Activated CD4-positive, alpha-beta T cell treated with anti-CD3 and anti-CD28 coated beads for 36 hours (primary cell): ENCODE measurements around the gene WDR77. TPM values are rescaled to one million over a fixed set of nuclear protein-coding genes. Genes with fewer than 3 reads are reported as not detected.

Experiments used
- ATAC-seq: fragments of 200-7000 bp; cut with Tn5 transposase; one replicate; pipeline ENCODE4 v1.10.0; 2021; ENCODE audit warnings: mild to moderate bottlenecking, moderate library complexity
- CTCF ChIA-PET: fragments of 350-600 bp; sonication (Branson Sonifier 250); formaldehyde crosslinking; loops from one replicate; lab custom pipeline; 2021; ENCODE audit warnings: antibody characterized with exemption; lab: Charles Lee
- POLR2A ChIA-PET: fragments of 350-600 bp; sonication (Branson Sonifier 250); formaldehyde crosslinking; loops from one replicate; lab custom pipeline; 2021; ENCODE audit warnings: antibody characterized with exemption, inconsistent platforms; lab: Charles Lee
- DNase-seq: peaks from one replicate; pipeline ENCODE4 v3.0.0-alpha.2; 2020
- H3K27ac Mint-ChIP-seq: one replicate; pipeline ENCODE4 v1.8.0; 2021; ENCODE audit warnings: mixed read lengths
- H3K27me3 Mint-ChIP-seq: one replicate; pipeline ENCODE4 v1.8.0; 2021; ENCODE audit warnings: mixed read lengths
- H3K36me3 Mint-ChIP-seq: one replicate; pipeline ENCODE4 v1.8.0; 2021; ENCODE audit warnings: low read depth, mixed read lengths
- H3K4me1 Mint-ChIP-seq: one replicate; pipeline ENCODE4 v1.8.0; 2021; ENCODE audit warnings: mixed read lengths
- H3K4me3 Mint-ChIP-seq: one replicate; pipeline ENCODE4 v1.8.0; 2021; ENCODE audit warnings: mild to moderate bottlenecking, moderate library complexity, mixed read lengths
- H3K9me3 Mint-ChIP-seq: one replicate; pipeline ENCODE4 v1.8.0; 2021; ENCODE audit warnings: low read depth, mixed read lengths
- intact Hi-C, 2 experiments: fragments of 100-400 bp; cut with DNase I in 1 of 2; cut with micrococcal nuclease in 1 of 2; formaldehyde crosslinking; loops; one replicate each; pipeline versions ENCODE4 v1.14.2 to v1.15.1; 2022 to 2024; cut with DNase I, micrococcal nuclease
- total RNA-seq, 2 experiments: library from RNA; stranded (reverse); gene quantifications; one replicate each; pipeline ENCODE4 v1.2.3, GENCODE V29; 2021

The WDR77 gene
- total RNA-seq, 2 experiments from 2014 or later: 42.5 to 53.6 TPM

DNA sequence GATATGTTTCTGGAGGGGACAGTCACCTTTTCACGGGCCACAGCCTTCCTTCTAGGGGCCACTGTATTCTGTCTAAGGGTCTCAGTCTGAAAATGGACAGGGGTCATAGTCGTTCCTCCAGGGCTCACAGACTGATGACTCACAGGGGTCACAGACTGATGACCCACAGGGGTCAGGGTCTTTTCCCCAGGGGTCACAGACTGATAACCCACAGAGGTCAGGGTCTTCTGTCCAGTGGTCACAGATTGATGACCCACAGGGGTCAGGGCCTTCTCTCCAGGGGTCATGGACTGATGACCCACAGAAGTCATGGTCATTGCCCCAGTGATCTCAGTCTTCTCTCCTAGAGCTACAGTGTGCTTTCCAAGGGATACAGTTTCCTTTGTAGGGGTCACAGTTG, 34.3 kb downstream of the WDR77 start:
- Mint-ChIP-seq H3K4me1 (no peaks in the 10 kb centered on the region), H3K36me3 (peaks cover 7% of the 10 kb centered on the region), H3K27ac (no peak overlapping the region), H3K4me3 (no peak overlapping the region), H3K9me3 (no peaks in the 10 kb centered on the region), H3K27me3 (no peaks in the 10 kb centered on the region)
- ATAC-seq: no peak
- POLR2A ChIA-PET: no interaction called here
- intact Hi-C loops: no loop called here
- no peak for DNase-seq
- CTCF ChIA-PET: interaction anchor here (3.1 kb wide), 1 partner anchor 13 kb away, joined by 20 read pairs; no protein-coding TSS in a partner anchor

DNA sequence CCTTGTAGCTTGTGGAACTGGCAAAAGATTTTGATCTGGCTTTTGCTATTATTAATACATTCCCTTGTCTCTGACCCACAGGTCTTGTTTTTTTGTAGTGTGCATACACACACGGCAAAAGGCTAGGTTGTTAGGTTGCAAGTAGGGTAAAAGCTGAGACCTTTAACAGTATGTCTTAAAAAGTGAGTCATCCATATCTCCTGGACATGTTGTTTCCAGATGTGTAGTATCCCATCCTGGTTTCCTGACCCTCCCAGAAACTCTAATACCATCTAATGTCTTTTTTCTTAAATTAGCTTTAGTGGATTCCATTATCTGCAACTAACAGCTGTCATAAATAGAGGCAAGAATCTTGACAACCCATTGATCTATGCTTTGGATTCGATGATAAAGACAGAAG, 36.2 kb downstream of the WDR77 start:
- Mint-ChIP-seq H3K9me3 (no peaks in the 10 kb centered on the region), H3K27ac (no peak overlapping the region), H3K36me3 (peaks cover 3% of the 10 kb centered on the region), H3K4me3 (no peak overlapping the region), H3K27me3 (no peaks in the 10 kb centered on the region), H3K4me1 (no peaks in the 10 kb centered on the region)
- CTCF ChIA-PET: interaction anchor here (0.6 to 3.1 kb wide), 5 partner anchors 12 to 357 kb away, joined by 3 to 20 read pairs (median 3); no protein-coding TSS in a partner anchor
- DNase-seq (no peak), ATAC-seq (no peak)
- POLR2A ChIA-PET: interaction anchor here (0.9 kb wide), 1 partner anchor 12 kb away, joined by 3 read pairs; no protein-coding TSS in a partner anchor
- intact Hi-C loops: no loop called here

DNA sequence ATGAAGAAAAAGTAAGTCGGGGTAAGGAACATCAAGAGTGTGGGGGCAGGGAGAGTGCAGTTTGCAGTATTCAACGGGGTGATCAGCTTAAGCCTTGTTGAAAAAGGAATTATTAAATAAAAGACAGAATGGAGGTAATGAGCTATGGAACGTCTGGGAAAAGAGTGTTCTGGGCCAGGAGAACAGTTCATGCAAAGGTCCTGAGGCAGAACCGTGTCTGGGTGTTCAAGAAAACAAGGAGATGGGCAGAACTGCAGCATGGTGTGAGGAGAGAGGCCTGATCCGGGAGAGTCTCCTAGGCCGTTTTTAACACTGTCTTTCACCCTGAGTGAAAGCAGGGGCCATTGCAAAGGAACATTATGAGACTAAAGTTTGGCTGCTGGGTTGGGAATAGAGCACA, 41.8 kb downstream of the WDR77 start:
- Mint-ChIP-seq H3K4me3 (no peak overlapping the region), H3K27me3 (no peaks in the 10 kb centered on the region), H3K27ac (peak overlapping the region; percentile 55), H3K36me3 (no peaks in the 10 kb centered on the region), H3K9me3 (no peaks in the 10 kb centered on the region), H3K4me1 (peaks cover 40% of the 10 kb centered on the region)
- ATAC-seq: no peak
- CTCF ChIA-PET: interaction anchor here (1.5 kb wide), 1 partner anchor 254 kb away, joined by 4 read pairs; no protein-coding TSS in a partner anchor
- no peak for DNase-seq
- POLR2A ChIA-PET: no interaction called here
- intact Hi-C loops: no loop called here

DNA sequence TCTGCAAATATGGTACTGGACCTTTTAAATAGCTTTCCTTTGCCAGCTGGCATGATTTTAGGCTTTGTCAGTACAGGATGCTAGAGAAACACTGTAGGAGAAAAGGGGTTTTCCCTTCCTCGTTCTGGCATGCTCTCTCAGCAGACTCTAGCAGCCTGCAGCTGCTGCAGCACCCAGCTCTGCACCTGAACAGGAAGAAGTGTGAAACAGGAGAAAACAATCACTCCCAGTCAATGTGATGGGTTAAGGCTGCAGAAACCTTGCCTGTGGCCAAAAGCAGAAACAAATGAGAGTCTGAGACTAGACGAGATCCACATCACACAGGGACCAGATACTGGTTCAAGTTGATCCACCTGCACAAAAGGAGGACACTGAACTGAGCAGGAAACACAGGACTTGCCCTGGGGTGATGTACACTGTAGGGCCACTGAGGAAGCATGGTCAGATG, 42.7 kb downstream of the WDR77 start:
- Mint-ChIP-seq H3K27ac (peak overlapping the region; percentile 33), H3K9me3 (no peaks in the 10 kb centered on the region), H3K4me1 (peaks cover 47% of the 10 kb centered on the region), H3K4me3 (no peak overlapping the region), H3K36me3 (no peaks in the 10 kb centered on the region), H3K27me3 (no peaks in the 10 kb centered on the region)
- POLR2A ChIA-PET: no interaction called here
- DNase-seq (peak; percentile 64), ATAC-seq (peak; percentile 93)
- intact Hi-C loops: no loop called here
- CTCF ChIA-PET: interaction anchor here (1.0 to 1.5 kb wide), 3 partner anchors 183 to 376 kb away, joined by 4 to 5 read pairs (median 4); no protein-coding TSS in a partner anchor

DNA sequence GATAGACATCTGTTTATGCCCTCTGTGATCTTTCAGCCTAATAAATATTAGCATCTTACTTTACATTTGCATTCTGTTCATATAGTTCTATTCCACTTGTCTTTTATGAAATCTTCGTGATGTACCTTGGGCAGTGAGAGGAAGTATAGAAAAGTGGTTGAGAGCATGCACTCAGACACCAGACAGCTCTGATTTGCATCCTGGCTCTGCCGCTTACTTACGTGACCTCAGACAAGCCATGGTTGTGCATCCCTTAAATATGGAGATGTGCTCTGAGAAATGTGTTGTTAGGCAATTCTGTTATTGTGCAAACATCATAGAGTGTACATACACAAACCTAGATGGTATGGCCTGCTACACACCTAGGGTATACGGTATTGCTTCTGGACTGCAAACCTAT, 44.5 kb downstream of the WDR77 start:
- Mint-ChIP-seq H3K9me3 (no peaks in the 10 kb centered on the region), H3K36me3 (no peaks in the 10 kb centered on the region), H3K4me1 (peaks cover 52% of the 10 kb centered on the region), H3K27me3 (no peaks in the 10 kb centered on the region), H3K27ac (no peak overlapping the region), H3K4me3 (no peak overlapping the region)
- no peak for DNase-seq
- POLR2A ChIA-PET: no interaction called here
- CTCF ChIA-PET: interaction anchor here (1.1 kb wide), 1 partner anchor 11 kb away, joined by 4 read pairs; no protein-coding TSS in a partner anchor
- ATAC-seq: no peak
- intact Hi-C loops: loop anchor here (5.0 kb wide), 3 partner anchors 43 to 372 kb away; partner anchors contain the start of genes ATP5PB (in 1 of the 2), CEPT1 (in 1 of the 2), DRAM2 (in 1 of the 2) and WDR77 (in 1 of the 2)

DNA sequence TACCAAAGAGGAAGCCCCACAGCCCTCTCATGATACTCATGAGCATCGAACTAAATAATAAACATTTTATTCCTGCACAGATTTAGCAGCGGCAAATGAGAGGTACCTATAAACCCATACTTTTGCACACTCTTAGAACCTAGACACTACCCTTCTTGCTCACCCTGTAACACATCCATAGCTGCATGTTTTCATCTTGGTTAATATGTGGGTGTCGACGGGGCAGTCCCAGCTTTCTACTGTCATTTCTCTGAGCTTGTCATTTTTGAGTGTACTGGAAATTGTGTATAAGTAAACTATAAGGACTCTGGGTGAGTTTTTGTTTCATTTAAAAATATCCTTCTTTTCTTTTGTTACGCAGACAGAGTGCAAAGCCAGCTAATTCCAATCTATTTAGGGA, 47.0 kb downstream of the WDR77 start:
- Mint-ChIP-seq H3K4me1 (peaks cover 53% of the 10 kb centered on the region), H3K27ac (peak overlapping the region; percentile 86), H3K27me3 (no peaks in the 10 kb centered on the region), H3K4me3 (peak overlapping the region; percentile 54), H3K36me3 (no peaks in the 10 kb centered on the region), H3K9me3 (no peaks in the 10 kb centered on the region)
- DNase-seq (peak; percentile 65), ATAC-seq (peak; percentile 87)
- ChIA-PET CTCF (interaction anchor here (0.5 to 3.8 kb wide), 14 partner anchors 11 to 1269 kb away, joined by 3 to 29 read pairs (median 4); no protein-coding TSS in a partner anchor), POLR2A (interaction anchor here (0.6 kb wide), 1 partner anchor 993 kb away, joined by 3 read pairs; no protein-coding TSS in a partner anchor)
- intact Hi-C loops: loop anchor here (1.0 to 5.0 kb wide), 4 partner anchors 45 to 370 kb away; partner anchors contain the start of genes ATP5PB (in 1 of the 2), CEPT1 (in 1 of the 2), DDX20 (in 1 of the 2) and DRAM2 (in 1 of the 2)

DNA sequence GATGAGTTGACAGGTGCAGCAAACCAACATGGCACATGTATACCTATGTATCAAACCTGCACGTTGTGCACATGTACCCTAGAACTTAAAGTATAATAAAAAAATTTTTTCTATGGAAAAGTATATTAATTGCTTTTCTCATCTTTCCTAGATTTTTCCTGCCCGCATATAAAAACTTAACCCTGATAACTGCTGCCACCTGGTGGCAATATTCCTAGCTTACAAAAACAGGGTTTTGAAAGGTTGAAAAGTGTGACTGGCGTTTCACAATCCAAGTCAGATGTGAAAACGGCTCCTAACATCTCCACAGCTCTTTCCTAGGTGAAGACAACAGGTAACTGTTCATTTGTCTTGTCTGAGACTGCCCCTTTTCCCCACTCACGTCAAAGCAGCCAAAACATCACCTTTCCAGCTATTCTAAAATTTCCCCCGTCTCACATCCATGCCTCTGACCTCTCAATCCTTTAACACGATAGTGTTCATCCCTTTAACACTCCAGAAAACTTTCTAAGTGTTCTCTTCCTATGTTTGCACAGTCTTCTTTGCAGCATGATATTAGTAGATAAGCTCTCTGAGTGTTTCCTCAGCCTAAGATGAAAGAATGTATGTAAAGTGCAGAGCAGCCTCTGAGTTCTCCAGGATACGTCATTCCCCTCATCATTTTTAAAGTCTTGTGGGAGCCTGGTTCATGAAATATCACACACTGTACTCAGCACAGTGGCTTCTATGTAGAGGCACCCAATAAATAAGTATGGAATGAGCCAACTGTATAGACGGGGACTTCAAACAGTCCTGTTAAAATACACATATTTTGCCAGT, 49.1 kb downstream of the WDR77 start:
- intact Hi-C loops: loop anchor here (1.0 to 5.0 kb wide), 6 partner anchors 47 to 370 kb away; partner anchors contain the start of genes ATP5PB (in 1 of the 2), CEPT1 (in 1 of the 2), DRAM2 (in 1 of the 2) and WDR77 (in 1 of the 2)
- Mint-ChIP-seq H3K9me3 (no peaks in the 10 kb centered on the region), H3K4me3 (no peak overlapping the region), H3K4me1 (peaks cover 34% of the 10 kb centered on the region), H3K27ac (no peak overlapping the region), H3K36me3 (no peaks in the 10 kb centered on the region), H3K27me3 (no peaks in the 10 kb centered on the region)
- DNase-seq (peak; percentile 65), ATAC-seq (no peak)
- ChIA-PET CTCF (interaction anchor here (0.5 to 3.8 kb wide), 42 partner anchors 9 to 436 kb away, joined by 3 to 29 read pairs (median 4); partner anchors contain the start of genes CHI3L2, LRIF1 and OVGP1), POLR2A (no interaction called here)

DNA sequence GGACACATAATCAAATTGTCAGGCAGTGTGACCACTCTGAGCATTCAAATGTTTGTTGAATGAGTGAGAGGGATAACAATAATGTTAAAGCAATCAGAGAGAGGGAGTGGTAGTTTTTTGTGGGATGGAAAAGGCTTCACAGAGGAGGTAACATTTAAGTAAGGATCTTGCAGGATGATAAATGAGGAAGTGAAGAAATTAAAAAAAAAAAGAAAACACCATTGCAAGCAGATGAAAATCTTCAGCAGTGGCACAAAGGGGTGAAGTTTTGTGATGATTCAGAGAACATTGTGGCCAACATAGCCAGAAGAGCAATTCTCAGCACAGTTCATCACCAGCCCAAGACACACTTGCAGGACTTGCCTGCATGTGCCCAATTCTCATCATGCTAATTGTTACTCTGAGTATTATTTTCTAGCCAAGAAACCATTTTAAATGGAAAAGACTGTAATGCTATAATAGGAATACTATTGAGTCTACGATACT, 56.6 kb downstream of the WDR77 start:
- Mint-ChIP-seq H3K36me3 (no peaks in the 10 kb centered on the region), H3K4me3 (no peak overlapping the region), H3K4me1 (no peaks in the 10 kb centered on the region), H3K27ac (no peak overlapping the region), H3K27me3 (no peaks in the 10 kb centered on the region), H3K9me3 (no peaks in the 10 kb centered on the region)
- ChIA-PET CTCF (interaction anchor here (3.0 kb wide), 1 partner anchor 8 kb away, joined by 21 read pairs; no protein-coding TSS in a partner anchor), POLR2A (no interaction called here)
- ATAC-seq (no peak), DNase-seq (no peak)
- intact Hi-C loops: no loop called here

DNA sequence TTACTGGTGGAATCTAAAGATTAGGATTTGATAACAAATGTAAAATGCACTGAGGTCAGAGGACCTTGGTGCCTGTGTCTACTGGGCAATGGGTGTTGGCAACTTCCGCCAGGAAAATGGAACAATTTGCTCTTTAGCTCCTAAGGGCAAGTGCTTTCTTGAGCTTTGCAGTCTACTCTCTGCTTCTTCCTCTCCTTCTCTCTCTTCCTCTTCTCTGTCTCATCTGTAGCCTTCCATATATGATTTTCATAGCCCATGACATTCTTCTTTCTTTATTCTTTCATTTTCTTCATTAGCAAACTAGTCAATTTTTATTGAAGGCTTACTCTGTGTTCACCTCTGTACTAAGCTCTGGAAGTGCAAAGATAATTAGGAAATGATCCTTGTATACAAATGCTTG, 57.0 kb downstream of the WDR77 start:
- DNase-seq (no peak), ATAC-seq (no peak)
- intact Hi-C loops: no loop called here
- no peaks in the 10 kb centered on the region for H3K9me3 Mint-ChIP-seq
- no peaks in the 10 kb centered on the region for H3K27me3 Mint-ChIP-seq
- CTCF ChIA-PET: interaction anchor here (3.0 kb wide), 1 partner anchor 9 kb away, joined by 21 read pairs; no protein-coding TSS in a partner anchor
- H3K36me3 Mint-ChIP-seq: no peaks in the 10 kb centered on the region
- H3K27ac Mint-ChIP-seq: no peak overlapping the region
- no peak overlapping the region for H3K4me3 Mint-ChIP-seq
- POLR2A ChIA-PET: no interaction called here
- H3K4me1 Mint-ChIP-seq: no peaks in the 10 kb centered on the region
